A673 (cell line): ENCODE results near the gene ENTPD5.

ENCODE experiments used
- CTCF ChIP-seq: fragments of 300-800, 200-600 bp; sonication (generic); conservative IDR thresholded peaks from 2 replicates; pipeline ENCODE4 v1.5.1; 2017; ENCODE audit warnings: low read depth, mild to moderate bottlenecking, antibody characterized with exemption, low read length, moderate library complexity, mixed read lengths
- EZH2 ChIP-seq: fragments of 200-600 bp; sonication (generic); IDR thresholded peaks from 2 replicates; pipeline ENCODE4 v1.6.1; 2017; ENCODE audit warnings: borderline replicate concordance, low read depth, mild to moderate bottlenecking, mixed read lengths, antibody characterized with exemption, low read length; ENCODE audit not compliant: poor library complexity, severe bottlenecking

GRCh38 chr14:73996731-73997107 is 22.4 kb downstream of the ENTPD5 start:
- TF ChIP-seq CTCF (no peak), EZH2 (no peak)
